Stimulated activated naive B cell treated with anti-CD40 and anti-IgM and Interleukin-4, amounts not matched to agents 10 μg/mL and 1 μg/mL and 100 μg/mL, for 72 hours (primary cell): Measurements from ENCODE around the gene IL1A.

ENCODE experiments used
- ATAC-seq, 2 donors: fragments of 150-1000 bp; cut with Tn5 transposase; replicated peaks; 2 replicates each; pipeline ENCODE4 v1.10.0; 2021; ENCODE audit warnings: moderate library complexity in 1 of 2
- DNase-seq: peaks from one replicate; pipeline ENCODE4 v3.0.0; 2021
- H3K27ac Mint-ChIP-seq: one replicate; pipeline ENCODE4 v1.8.0; 2022; ENCODE audit warnings: mild to moderate bottlenecking, mixed read lengths
- H3K27me3 Mint-ChIP-seq, 2 donors: one replicate each; pipeline ENCODE4 v1.8.0; 2022; ENCODE audit warnings: mixed read lengths in 2 of 2
- H3K36me3 Mint-ChIP-seq, 2 donors: one replicate each; pipeline ENCODE4 v1.8.0; 2022; ENCODE audit warnings: mixed read lengths in 2 of 2, mild to moderate bottlenecking in 1 of 2
- H3K4me1 Mint-ChIP-seq, 2 donors: one replicate each; pipeline ENCODE4 v1.8.0; 2022; ENCODE audit warnings: mixed read lengths in 2 of 2, mild to moderate bottlenecking in 1 of 2
- H3K4me3 Mint-ChIP-seq, 2 donors: one replicate each; pipeline ENCODE4 v1.8.0; 2022; ENCODE audit warnings: mild to moderate bottlenecking in 2 of 2, mixed read lengths in 2 of 2, moderate library complexity in 1 of 2
- H3K9me3 Mint-ChIP-seq, 2 donors: one replicate each; pipeline ENCODE4 v1.8.0; 2022; ENCODE audit warnings: mixed read lengths in 2 of 2, mild to moderate bottlenecking in 1 of 2

Gene IL1A

GRCh38 chr2:112772911-112773475, 11.3 kb downstream of the IL1A start:
- Mint-ChIP-seq H3K36me3 (peaks cover 2 to 4% of the 10 kb centered on the region in 2 donors), H3K27ac (no peak overlapping the region), H3K4me3 (no peak overlapping the region), H3K27me3 (peaks cover 10 to 15% of the 10 kb centered on the region in 2 donors), H3K4me1 (peaks cover 14 to 19% of the 10 kb centered on the region in 2 donors), H3K9me3 (peaks cover 0 to 4% of the 10 kb centered on the region in 2 donors)
- DNase-seq, result no peak
- no peak for ATAC-seq

GRCh38 chr2:112772322-112772721, 12.0 kb downstream of the IL1A start:
- DNase-seq, result no peak
- Mint-ChIP-seq H3K4me3 (no peak overlapping the region), H3K4me1 (peaks cover 17 to 23% of the 10 kb centered on the region in 2 donors), H3K27ac (no peak overlapping the region), H3K36me3 (peaks cover 2 to 4% of the 10 kb centered on the region in 2 donors), H3K9me3 (peaks cover 0 to 4% of the 10 kb centered on the region in 2 donors), H3K27me3 (peaks cover 4 to 11% of the 10 kb centered on the region in 2 donors)
- peak; percentile 36 to 46 for ATAC-seq

GRCh38 chr2:112768432-112768831, 15.9 kb downstream of the IL1A start:
- Mint-ChIP-seq H3K27me3 (no peaks in the 10 kb centered on the region), H3K4me1 (peaks cover 20 to 34% of the 10 kb centered on the region in 2 donors), H3K27ac (no peak overlapping the region), H3K36me3 (no peaks in the 10 kb centered on the region), H3K4me3 (no peak overlapping the region), H3K9me3 (no peaks in the 10 kb centered on the region)
- DNase-seq (no peak), ATAC-seq (no peak)

GRCh38 chr2:112767693-112768330, 16.5 kb downstream of the IL1A start:
- Mint-ChIP-seq H3K36me3 (no peaks in the 10 kb centered on the region), H3K27me3 (no peaks in the 10 kb centered on the region), H3K4me1 (peaks cover 21 to 34% of the 10 kb centered on the region in 2 donors), H3K9me3 (no peaks in the 10 kb centered on the region), H3K4me3 (peak overlapping the region; percentile 13 to 20), H3K27ac (peak overlapping the region; percentile 82)
- ATAC-seq, result no peak
- DNase-seq, result no peak

- H3K27ac Mint-ChIP-seq, result peak overlapping the region; percentile 82
These were observed 19.0 kb downstream of the IL1A start for GRCh38 chr2:112765251-112765650.

GRCh38 chr2:112764071-112765044, 19.9 kb downstream of the IL1A start, which contains the start of gene CKAP2L:
CKAP2L (minus strand) TSS chr2:112764609; CDS start chr2:112764598, 11 bp downstream.
- ATAC-seq (peak; percentile 98 to 99), DNase-seq (peak; percentile 92)
- peak within 1 kb of the TSS; percentile 94 for H3K27ac Mint-ChIP-seq
- no peaks in the 10 kb centered on the region for H3K27me3 Mint-ChIP-seq
- H3K4me1 Mint-ChIP-seq, result peaks cover 18 to 29% of the 10 kb centered on the region in 2 donors
- H3K9me3 Mint-ChIP-seq, result no peaks in the 10 kb centered on the region
- H3K36me3 Mint-ChIP-seq, result no peaks in the 10 kb centered on the region
- peak within 1 kb of the TSS; percentile 95 to 99 for H3K4me3 Mint-ChIP-seq

More at GRCh38 chr2:112765251-112765650, 19.0 kb downstream of the IL1A start:
- Mint-ChIP-seq H3K27me3 (no peaks in the 10 kb centered on the region), H3K9me3 (no peaks in the 10 kb centered on the region), H3K4me3 (peak overlapping the region; percentile 78 to 99), H3K4me1 (peaks cover 18 to 29% of the 10 kb centered on the region in 2 donors), H3K36me3 (no peaks in the 10 kb centered on the region)
- no peak for DNase-seq
- no peak for ATAC-seq

- no peak for DNase-seq
These were observed 22.0 kb downstream of the IL1A start for GRCh38 chr2:112762276-112762675.

GRCh38 chr2:112760149-112760548, 24.1 kb downstream of the IL1A start:
- H3K27me3 Mint-ChIP-seq, result no peaks in the 10 kb centered on the region
- DNase-seq, result no peak
- no peaks in the 10 kb centered on the region for H3K36me3 Mint-ChIP-seq
- no peak overlapping the region for H3K4me3 Mint-ChIP-seq
- no peaks in the 10 kb centered on the region for H3K9me3 Mint-ChIP-seq
- H3K27ac Mint-ChIP-seq, result no peak overlapping the region
- ATAC-seq, result no peak
- peaks cover 7 to 14% of the 10 kb centered on the region in 2 donors for H3K4me1 Mint-ChIP-seq

More at GRCh38 chr2:112762276-112762675, 22.0 kb downstream of the IL1A start:
- H3K27ac Mint-ChIP-seq, result no peak overlapping the region
- no peak overlapping the region for H3K4me3 Mint-ChIP-seq
- peaks cover 11 to 23% of the 10 kb centered on the region in 2 donors for H3K4me1 Mint-ChIP-seq
- no peaks in the 10 kb centered on the region for H3K36me3 Mint-ChIP-seq
- ATAC-seq, result no peak
- H3K27me3 Mint-ChIP-seq, result no peaks in the 10 kb centered on the region
- no peaks in the 10 kb centered on the region for H3K9me3 Mint-ChIP-seq

- no peak for ATAC-seq
- no peak overlapping the region for H3K27ac Mint-ChIP-seq
- no peaks in the 10 kb centered on the region for H3K27me3 Mint-ChIP-seq
- DNase-seq, result no peak
- no peaks in the 10 kb centered on the region for H3K36me3 Mint-ChIP-seq
- H3K4me1 Mint-ChIP-seq, result peaks cover 2 to 9% of the 10 kb centered on the region in 2 donors
- no peak overlapping the region for H3K4me3 Mint-ChIP-seq
- H3K9me3 Mint-ChIP-seq, result no peaks in the 10 kb centered on the region
These were observed 25.6 kb downstream of the IL1A start for GRCh38 chr2:112758711-112759110.

- no peaks in the 10 kb centered on the region for H3K27me3 Mint-ChIP-seq
- peaks cover 0 to 9% of the 10 kb centered on the region in 2 donors for H3K4me1 Mint-ChIP-seq
- H3K9me3 Mint-ChIP-seq, result no peaks in the 10 kb centered on the region
- H3K36me3 Mint-ChIP-seq, result no peaks in the 10 kb centered on the region
- DNase-seq (no peak), ATAC-seq (no peak)
- H3K4me3 Mint-ChIP-seq, result no peak overlapping the region
- H3K27ac Mint-ChIP-seq, result no peak overlapping the region
These were observed 27.0 kb downstream of the IL1A start for GRCh38 chr2:112757265-112757664.

- Mint-ChIP-seq H3K9me3 (no peaks in the 10 kb centered on the region), H3K4me3 (no peak overlapping the region), H3K36me3 (no peaks in the 10 kb centered on the region), H3K27ac (no peak overlapping the region), H3K27me3 (no peaks in the 10 kb centered on the region), H3K4me1 (peaks cover 0 to 9% of the 10 kb centered on the region in 2 donors)
- DNase-seq (no peak), ATAC-seq (no peak)
These were observed 28.1 kb downstream of the IL1A start for GRCh38 chr2:112756207-112756606.

- H3K4me3 Mint-ChIP-seq, result no peak overlapping the region
- H3K4me1 Mint-ChIP-seq, result peaks cover 0 to 9% of the 10 kb centered on the region in 2 donors
- H3K9me3 Mint-ChIP-seq, result no peaks in the 10 kb centered on the region
- H3K36me3 Mint-ChIP-seq, result no peaks in the 10 kb centered on the region
- H3K27ac Mint-ChIP-seq, result no peak overlapping the region
- H3K27me3 Mint-ChIP-seq, result no peaks in the 10 kb centered on the region
- no peak for ATAC-seq
- no peak for DNase-seq
These were observed 28.8 kb downstream of the IL1A start for GRCh38 chr2:112755444-112755843.

GRCh38 chr2:112754564-112754963, 29.7 kb downstream of the IL1A start:
- peak in 1 of 2 donors; percentile 56 for ATAC-seq
- H3K9me3 Mint-ChIP-seq, result no peaks in the 10 kb centered on the region

GRCh38 chr2:112752667-112753066, 31.6 kb downstream of the IL1A start:
- Mint-ChIP-seq H3K4me3 (no peak overlapping the region), H3K36me3 (no peaks in the 10 kb centered on the region), H3K27ac (no peak overlapping the region), H3K9me3 (no peaks in the 10 kb centered on the region), H3K4me1 (peaks cover 5 to 16% of the 10 kb centered on the region in 2 donors), H3K27me3 (no peaks in the 10 kb centered on the region)
- DNase-seq, result no peak
- no peak for ATAC-seq

More at GRCh38 chr2:112754564-112754963, 29.7 kb downstream of the IL1A start:
- H3K27ac Mint-ChIP-seq, result no peak overlapping the region
- H3K4me3 Mint-ChIP-seq, result no peak overlapping the region
- H3K36me3 Mint-ChIP-seq, result no peaks in the 10 kb centered on the region
- DNase-seq, result no peak
- H3K27me3 Mint-ChIP-seq, result no peaks in the 10 kb centered on the region
- H3K4me1 Mint-ChIP-seq, result peaks cover 5 to 16% of the 10 kb centered on the region in 2 donors
